Fibroblast of skin of abdomen (primary cell): ENCODE results near the gene MAD2L1.
A peak's percentile ranks its signal among the peaks of the same experiment; 100 is the strongest.

Source experiments
- DNase-seq: peaks from one replicate; pipeline ENCODE4 v3.0.0-alpha.2; 2013

Gene MAD2L1

GRCh38 chr4:120057416-120057815, 9.2 kb downstream of the MAD2L1 start:
- no peak for DNase-seq

GRCh38 chr4:120056246-120056645, 10.4 kb downstream of the MAD2L1 start:
- peak; percentile 30 for DNase-seq

DNA sequence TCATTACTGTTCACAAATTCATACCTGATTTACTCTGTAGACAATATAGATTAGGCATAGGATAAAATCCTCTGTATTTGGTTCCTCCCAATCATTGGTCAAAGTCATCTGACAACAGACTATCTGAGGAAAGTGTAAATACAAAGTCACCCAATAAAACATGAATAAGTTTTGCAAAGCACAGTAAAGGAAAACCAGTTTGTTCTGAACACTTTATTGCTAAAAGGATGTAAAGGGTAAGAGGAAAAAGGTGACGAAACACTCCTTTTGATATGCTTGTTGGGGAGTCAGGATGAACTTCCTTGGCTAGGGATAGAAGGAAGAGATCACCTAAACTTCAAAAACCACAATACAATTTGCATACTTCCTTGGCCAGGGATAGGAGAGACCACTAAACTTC, 10.9 kb downstream of the MAD2L1 start:
- DNase-seq: no peak

GRCh38 chr4:120055162-120055561, 11.5 kb downstream of the MAD2L1 start:
- no peak for DNase-seq

DNA sequence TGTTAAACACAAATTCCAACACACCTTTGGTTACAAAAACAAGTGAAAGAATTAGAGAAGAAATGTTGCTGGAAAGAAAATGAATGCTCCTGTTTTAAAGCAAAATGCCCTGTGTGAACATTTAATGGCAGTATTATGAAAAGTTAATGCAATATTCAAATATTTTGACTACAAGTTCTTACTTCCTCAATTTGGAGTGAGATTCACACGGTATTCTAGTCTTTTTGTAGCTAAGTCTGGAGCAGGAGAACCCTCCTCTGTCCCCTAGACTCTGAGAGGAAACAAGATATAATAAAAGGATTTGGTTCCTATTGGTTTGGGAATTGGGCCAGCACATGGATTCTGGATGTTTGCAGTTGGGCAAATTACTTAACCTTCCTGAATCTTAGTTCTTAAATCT, 12.7 kb downstream of the MAD2L1 start:
- DNase-seq: no peak

GRCh38 chr4:120052856-120053255, 13.8 kb downstream of the MAD2L1 start:
- peak; percentile 87 for DNase-seq

GRCh38 chr4:120051253-120051652, 15.4 kb downstream of the MAD2L1 start:
- no peak for DNase-seq

DNA sequence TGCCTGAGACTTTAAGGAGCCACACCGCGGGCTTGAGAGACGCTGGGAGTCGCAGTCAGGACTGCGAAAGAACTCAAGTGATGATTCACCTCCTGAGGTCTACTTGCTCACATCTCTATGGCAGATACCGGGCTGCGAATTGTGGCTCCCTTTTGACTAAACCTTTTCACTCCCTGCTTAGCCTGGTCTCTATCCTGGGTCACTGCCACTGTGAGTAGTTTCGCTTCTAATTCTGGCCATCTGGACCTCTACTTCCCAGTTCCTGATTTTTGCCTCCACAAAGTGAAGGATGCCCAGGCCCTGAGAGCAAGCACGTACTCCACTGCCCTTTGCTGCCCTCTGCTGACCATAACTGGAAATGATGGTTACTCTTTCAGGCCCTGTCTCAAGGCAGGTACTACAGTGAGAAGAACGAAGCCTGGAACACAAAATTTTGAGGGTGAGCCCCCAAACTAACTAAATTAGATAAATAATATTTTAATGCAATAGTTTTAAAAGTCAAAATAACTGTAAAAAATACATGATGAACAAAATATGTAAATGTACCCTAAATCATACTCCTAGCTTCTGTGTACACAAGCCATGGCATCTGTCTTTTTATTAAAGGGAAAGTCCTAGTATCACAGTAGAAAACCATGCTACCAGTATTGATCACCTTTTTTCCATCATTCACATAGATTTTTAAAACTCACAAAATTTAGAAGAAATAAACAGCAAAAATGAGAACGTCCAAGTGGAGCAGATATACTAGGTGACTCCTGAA, 16.7 kb downstream of the MAD2L1 start:
- DNase-seq: peak; percentile 80

DNA sequence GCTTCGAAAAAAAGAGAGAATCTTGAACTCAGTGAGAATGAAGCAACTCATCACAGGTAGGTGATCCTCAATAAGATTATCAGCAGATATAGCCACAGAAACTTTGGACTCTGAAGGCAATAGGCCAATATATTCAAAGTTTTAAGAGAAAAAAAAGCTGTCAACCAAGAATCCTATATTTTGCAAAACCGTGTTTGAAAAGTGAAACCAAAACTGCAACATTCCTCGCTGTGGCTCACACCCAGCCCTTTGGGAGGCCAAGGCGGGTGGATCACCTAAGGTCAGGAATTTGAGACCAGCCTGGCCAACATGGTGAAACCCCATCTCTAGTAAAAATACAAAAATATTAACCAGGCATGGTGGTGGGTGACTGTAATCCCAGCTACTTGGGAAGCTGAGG, 22.8 kb downstream of the MAD2L1 start:
- DNase-seq: no peak

GRCh38 chr4:120037411-120037810, 29.2 kb downstream of the MAD2L1 start:
- no peak for DNase-seq

DNA sequence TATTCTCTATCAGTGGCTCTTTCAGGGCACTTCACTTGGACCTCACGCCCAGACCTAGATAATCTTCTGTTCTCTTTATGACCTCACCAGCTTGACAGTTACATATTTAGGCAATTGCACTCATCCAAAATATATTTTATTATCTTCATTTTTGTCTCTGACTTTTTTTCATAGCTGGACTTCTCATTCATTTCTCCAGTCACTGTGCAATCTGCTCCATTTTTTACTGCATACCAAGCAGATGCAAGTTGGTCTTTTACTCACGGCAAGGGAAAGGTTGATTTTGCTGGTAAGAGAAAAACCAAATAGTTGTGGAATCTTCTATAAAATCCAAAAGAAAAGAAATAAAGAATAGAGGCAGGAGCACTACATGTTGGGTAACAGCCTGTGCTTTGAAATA, 31.7 kb downstream of the MAD2L1 start:
- DNase-seq: no peak

- no peak for DNase-seq
Observed at GRCh38 chr4:120026853-120027252, 39.8 kb downstream of the MAD2L1 start.

GRCh38 chr4:120025516-120025915, 41.1 kb downstream of the MAD2L1 start:
- no peak for DNase-seq

GRCh38 chr4:120018786-120019185, 47.9 kb downstream of the MAD2L1 start:
- peak; percentile 72 for DNase-seq

DNA sequence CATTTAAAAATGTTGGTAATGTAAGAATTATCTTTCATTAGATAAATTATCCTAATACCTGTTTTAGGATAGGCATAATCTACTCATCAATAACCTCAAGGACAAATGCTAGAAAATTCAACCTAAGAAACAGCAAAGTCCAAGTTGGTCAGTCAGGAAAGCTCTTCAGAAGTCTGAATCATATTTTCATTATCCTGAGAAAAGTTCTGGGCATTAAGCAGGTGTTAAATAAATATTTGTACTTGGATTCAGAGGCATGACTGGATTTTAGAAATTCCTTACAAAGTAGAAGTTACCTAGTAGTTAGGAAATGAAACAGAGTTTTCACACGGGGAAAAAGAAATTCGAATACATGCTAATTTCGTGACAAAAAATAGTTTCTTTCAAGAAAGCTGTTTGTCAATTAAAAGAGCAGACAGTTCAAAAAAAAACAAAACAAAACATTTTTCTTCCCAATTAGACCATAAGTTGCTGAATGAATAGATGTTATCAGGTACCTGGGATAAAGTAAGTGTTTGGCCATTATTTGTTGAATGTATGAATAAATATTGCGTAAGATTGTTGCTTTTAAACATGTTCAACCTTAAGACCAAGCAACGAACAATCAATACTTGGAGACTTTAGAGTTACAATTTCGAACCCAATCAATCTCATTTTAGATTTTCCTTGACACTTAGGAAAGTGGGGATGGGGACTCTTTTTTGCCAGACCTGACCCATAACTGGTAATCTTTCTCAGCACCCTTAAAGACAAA, 48.5 kb downstream of the MAD2L1 start:
- DNase-seq: no peak

DNA sequence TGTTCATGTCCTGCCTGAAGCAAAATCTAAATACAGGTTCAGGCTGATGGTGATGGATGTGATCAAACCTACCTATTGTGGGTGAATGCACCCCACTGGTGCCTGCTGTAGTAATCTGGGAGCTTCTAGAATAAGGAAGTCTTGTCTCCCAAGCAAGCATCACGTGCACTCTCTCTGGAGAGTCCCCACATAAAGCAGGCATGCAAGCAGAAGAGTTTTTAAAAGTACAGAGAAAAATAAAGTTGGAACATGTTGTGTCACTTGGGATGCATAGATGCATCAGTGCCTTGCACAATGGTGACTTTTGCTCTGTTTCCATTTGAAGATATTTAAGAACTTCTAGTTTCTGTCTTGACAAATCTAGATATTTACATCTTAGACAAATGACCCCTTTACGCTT, 54.9 kb downstream of the MAD2L1 start:
- no peak for DNase-seq

- DNase-seq: peak; percentile 9
Observed at GRCh38 chr4:120010646-120011045, 56.0 kb downstream of the MAD2L1 start.

- DNase-seq: peak; percentile 55
Observed at GRCh38 chr4:120009731-120010130, 56.9 kb downstream of the MAD2L1 start.

DNA sequence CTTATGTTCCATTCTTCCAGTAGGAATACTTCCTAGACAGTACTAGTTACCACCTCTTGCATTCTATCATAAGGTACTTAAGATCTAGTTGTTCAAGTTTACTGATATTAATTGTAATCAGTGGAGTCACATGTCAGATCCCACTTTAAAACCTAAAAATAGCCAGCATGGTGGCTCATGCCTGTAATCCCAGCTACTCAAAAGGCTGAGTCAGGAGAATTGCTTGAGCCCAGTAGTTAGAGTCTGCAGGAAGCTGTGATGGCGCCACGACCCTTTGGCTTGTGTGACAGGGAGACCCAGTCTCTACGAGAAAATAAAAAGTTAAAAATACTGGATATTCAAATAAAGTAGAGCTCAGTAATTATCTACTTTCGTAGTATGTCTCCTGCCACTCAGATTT, 57.7 kb downstream of the MAD2L1 start:
- no peak for DNase-seq

DNA sequence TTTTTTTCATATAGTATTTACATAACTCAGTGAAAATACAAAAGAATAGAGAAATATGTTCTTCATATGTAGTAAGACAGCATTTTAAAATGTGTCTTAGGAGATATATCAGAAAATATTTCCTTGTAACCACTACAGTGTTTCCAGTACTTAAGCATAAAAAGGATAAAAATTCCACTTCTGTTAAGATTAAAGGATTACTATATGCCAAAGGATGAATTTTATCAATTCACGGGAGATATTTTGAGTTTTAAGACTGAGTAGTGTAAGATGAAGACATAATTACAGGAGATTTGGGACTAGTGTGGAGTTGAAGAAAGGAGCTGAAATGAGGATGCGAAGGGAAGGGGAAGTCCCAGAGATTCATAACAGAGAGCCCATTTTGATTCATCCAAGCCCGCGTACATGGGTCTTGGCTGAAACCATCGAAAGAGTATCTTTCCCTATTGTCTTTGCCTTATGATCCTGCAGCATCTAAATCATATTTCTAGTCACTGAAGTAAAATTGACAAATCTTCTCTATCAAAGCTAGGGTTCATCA, 58.7 kb downstream of the MAD2L1 start:
- peak; percentile 22 for DNase-seq

- peak; percentile 96 for DNase-seq
Observed at GRCh38 chr4:120007191-120007871, 59.3 kb downstream of the MAD2L1 start.
